Right atrium auricular region (tissue), 2 donors: ENCODE results near the gene JARID2. TPM values are rescaled to one million over a fixed set of nuclear protein-coding genes. Genes with fewer than 3 reads are reported as not detected.

Experiments
- DNase-seq: peaks from one replicate; pipeline ENCODE4 v3.0.0-alpha.2; 2019; ENCODE audit warnings: low spot score
- H3K27ac ChIP-seq, 2 donors: fragments of 200-600 bp; sonication (generic); 1 replicate in 1 of 2; 2 replicates in 1 of 2; pipeline ENCODE4 v1.5.1; 2016 to 2019
- H3K27me3 ChIP-seq, 2 donors: fragments of 200-600 bp; sonication (generic); one replicate each; pipeline versions ENCODE4 v1.5.1 to v1.6.0; 2017 to 2019
- H3K36me3 ChIP-seq: fragments of 200-600 bp; sonication (generic); one replicate; pipeline ENCODE4 v1.5.1; 2016
- H3K4me1 ChIP-seq, 2 donors: fragments of 200-600 bp; sonication (generic); one replicate each; pipeline versions ENCODE4 v1.5.1 to v1.6.0; 2017 to 2019
- H3K4me3 ChIP-seq, 2 donors: fragments of 200-600 bp; sonication (generic); 1 replicate in 1 of 2; 2 replicates in 1 of 2; pipeline ENCODE4 v1.5.1; 2017 to 2019; ENCODE audit warnings: mild to moderate bottlenecking in 1 of 2, moderate library complexity in 1 of 2
- H3K9me3 ChIP-seq, 2 donors: fragments of 200-600 bp; sonication (generic); one replicate each; pipeline ENCODE4 v1.5.1; 2019
- CTCF ChIP-seq, 2 donors: fragments of 200-600 bp; sonication (generic); IDR thresholded peaks; one replicate each; pipeline ENCODE4 v1.5.1; 2019; ENCODE audit warnings: antibody characterized with exemption in 2 of 2
- total RNA-seq, 2 donors: library from RNA; depleted of rRNA; stranded (reverse); fragments of >200 nt; gene quantifications; one replicate each; pipeline ENCODE4 v1.1.0, GENCODE V29; 2016

JARID2 gene
- total RNA-seq, 2 donors from 2014 or later: 6.5 to 6.7 TPM

- Histone ChIP-seq H3K4me1 (peaks cover 0 to 28% of the 10 kb centered on the region in 2 donors), H3K4me3 (no peak overlapping the region), H3K27ac (peak overlapping the region in 1 of 2 donors; percentile 18), H3K9me3 (no peaks in the 10 kb centered on the region), H3K27me3 (no peaks in the 10 kb centered on the region), H3K36me3 (peaks cover 5% of the 10 kb centered on the region)
- TF ChIP-seq CTCF (IDR thresholded peaks at IDR 0.05): no peak
- no peak for DNase-seq
Measured at GRCh38 chr6:15452182-15452941, 206.5 kb downstream of the JARID2 start.

GRCh38 chr6:15453186-15453585 is 207.3 kb downstream of the JARID2 start:
- H3K9me3 ChIP-seq: no peaks in the 10 kb centered on the region
- TF ChIP-seq CTCF (IDR thresholded peaks at IDR 0.05): no peak
- no peak for DNase-seq
- H3K4me3 ChIP-seq: no peak overlapping the region
- H3K4me1 ChIP-seq: peaks cover 0 to 35% of the 10 kb centered on the region in 2 donors
- H3K27ac ChIP-seq: peak overlapping the region; percentile 16 to 18
- H3K27me3 ChIP-seq: no peaks in the 10 kb centered on the region
- peaks cover 5% of the 10 kb centered on the region for H3K36me3 ChIP-seq

GRCh38 chr6:15453622-15454021 is 207.8 kb downstream of the JARID2 start:
- no peak overlapping the region for H3K4me3 ChIP-seq
- H3K36me3 ChIP-seq: peaks cover 5% of the 10 kb centered on the region
- no peaks in the 10 kb centered on the region for H3K9me3 ChIP-seq
- H3K4me1 ChIP-seq: peaks cover 0 to 37% of the 10 kb centered on the region in 2 donors
- no peak for TF ChIP-seq CTCF (IDR thresholded peaks at IDR 0.05)
- H3K27me3 ChIP-seq: no peaks in the 10 kb centered on the region
- H3K27ac ChIP-seq: peak overlapping the region; percentile 16 to 18
- no peak for DNase-seq

- H3K4me3 ChIP-seq: no peak overlapping the region
- H3K36me3 ChIP-seq: peaks cover 5% of the 10 kb centered on the region
- no peak for TF ChIP-seq CTCF (IDR thresholded peaks at IDR 0.05)
- H3K27ac ChIP-seq: no peak overlapping the region
- no peak for DNase-seq
- no peaks in the 10 kb centered on the region for H3K27me3 ChIP-seq
- no peaks in the 10 kb centered on the region for H3K9me3 ChIP-seq
- peaks cover 0 to 48% of the 10 kb centered on the region in 2 donors for H3K4me1 ChIP-seq
Measured at GRCh38 chr6:15456422-15456821, 210.6 kb downstream of the JARID2 start.

GRCh38 chr6:15457121-15457650 is 211.3 kb downstream of the JARID2 start:
- TF ChIP-seq CTCF (IDR thresholded peaks at IDR 0.05): no peak
- H3K27ac ChIP-seq: no peak overlapping the region
- H3K36me3 ChIP-seq: peaks cover 5% of the 10 kb centered on the region
- no peak for DNase-seq
- peaks cover 0 to 50% of the 10 kb centered on the region in 2 donors for H3K4me1 ChIP-seq
- no peaks in the 10 kb centered on the region for H3K9me3 ChIP-seq
- H3K4me3 ChIP-seq: no peak overlapping the region
- H3K27me3 ChIP-seq: no peaks in the 10 kb centered on the region
